ENCODE measurements around the gene SGK2.

SGK2 gene

DNA sequence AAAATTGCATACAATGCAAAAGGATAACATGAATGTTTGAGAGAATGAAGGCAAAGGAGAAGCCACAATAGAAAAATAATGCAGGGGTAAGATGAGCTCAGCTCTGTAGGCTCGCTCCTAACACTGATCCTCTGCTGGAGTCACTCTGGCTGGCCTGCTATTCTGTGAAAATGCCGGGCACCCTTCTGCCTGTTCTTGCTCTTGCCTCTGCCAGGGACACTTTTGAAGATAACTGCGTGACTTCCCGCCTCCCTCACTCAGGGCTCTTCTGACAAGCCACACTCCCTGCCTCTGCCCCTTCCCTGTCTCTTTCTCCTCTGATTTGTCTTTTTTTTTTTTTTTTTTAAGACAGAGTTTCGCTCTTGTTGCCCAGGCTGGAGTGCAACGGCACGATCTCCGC lies 72.8 kb downstream of the SGK2 start:
- DNase-seq: no peak

All from stimulated activated CD4-positive, alpha-beta T cell treated with anti-CD3 and anti-CD28 coated beads, Interleukin-15, amount 100 ng/mL, for 24 hours (primary cell).